HCT116 (cell line): ENCODE data around the gene ASPHD1. TPM values are rescaled to one million over a fixed set of nuclear protein-coding genes. Genes with fewer than 3 reads are reported as not detected.

Experiments
- ATAC-seq: fragments of 200-7000 bp; cut with Tn5 transposase; 2 replicates; pipeline ENCODE4 v1.9.1; 2020; ENCODE audit warnings: mild to moderate bottlenecking, moderate library complexity
- BruUV-seq: library from RNA; stranded (reverse); fragments of 400-500 nt; replicated peaks from 2 replicates; lab custom pipeline; 2021; lab: Mats Ljungman, UMichigan
- CTCF ChIA-PET: fragments of 300-600 bp; sonication (Branson Sonifier 250); formaldehyde crosslinking; loops from one replicate; lab custom pipeline; 2021; ENCODE audit warnings: antibody characterized with exemption; lab: Charles Lee
- POLR2A ChIA-PET: fragments of 300-600, 350-600 bp; sonication (Branson Sonifier 250); formaldehyde crosslinking; loops from one replicate; lab custom pipeline; 2021; ENCODE audit warnings: antibody characterized with exemption; lab: Charles Lee
- RAD21 ChIA-PET, 2 experiments: fragments of 300-600 bp; sonication (Branson Sonifier 250); formaldehyde crosslinking; loops; one replicate each; lab custom pipeline; 2023; ENCODE audit warnings: low total read pairs in 2 of 2; ENCODE audit not compliant: uncharacterized antibody in 2 of 2, unreplicated experiment in 2 of 2, low non-redundant PET in 1 of 2; lab: Charles Lee
- DNase-seq: peaks from one replicate; pipeline ENCODE4 v3.0.0-alpha.2; 2010; ENCODE audit warnings: low read depth, low spot score
- H2AFZ ChIP-seq: fragments of 200-600 bp; shearing (Covaris generic), sonication (generic); 2 replicates; pipeline ENCODE4 v1.6.1; 2017; ENCODE audit warnings: low read depth, mixed run types, mixed read lengths, antibody characterized with exemption, low read length; ENCODE audit not compliant: poor library complexity, severe bottlenecking
- H3K27ac ChIP-seq: 2 replicates; pipeline ENCODE4 v1.5.1; 2012; ENCODE audit warnings: low read depth, low read length
- H3K27me3 ChIP-seq: fragments of 200-600 bp; sonication (generic); 2 replicates; pipeline ENCODE4 v1.6.1; 2016; ENCODE audit warnings: mixed run types, low read length, mixed read lengths; ENCODE audit not compliant: insufficient read depth
- H3K36me3 ChIP-seq, 2 experiments: fragments of 200-500 bp in 1 of 2; fragments of 200-600 bp in 1 of 2; sonication (Bioruptor generic) in 1 of 2; sonication (generic) in 1 of 2; 2 replicates each; pipeline versions ENCODE4 v1.5.1 to v1.6.1; 2014 to 2016; ENCODE audit warnings: low read length in 2 of 2, inconsistent platforms in 1 of 2, mixed read lengths in 1 of 2, mixed run types in 1 of 2; ENCODE audit not compliant: insufficient read depth in 2 of 2, control insufficient read depth in 1 of 2
- H3K4me1 ChIP-seq, 2 experiments: fragments of 200-600 bp in 1 of 2; sonication (generic) in 1 of 2; 2 replicates each; pipeline versions ENCODE4 v1.5.1 to v1.6.1; 2012 to 2017; ENCODE audit warnings: low read length in 2 of 2, inconsistent platforms in 1 of 2, mild to moderate bottlenecking in 1 of 2, mixed read lengths in 1 of 2, mixed run types in 1 of 2, moderate library complexity in 1 of 2; ENCODE audit not compliant: insufficient read depth in 2 of 2, control insufficient read depth in 1 of 2
- H3K4me2 ChIP-seq: fragments of 200-600 bp; sonication (generic); 2 replicates; pipeline ENCODE4 v1.6.1; 2017; ENCODE audit warnings: mixed run types, low read length, mixed read lengths
- H3K4me3 ChIP-seq, 2 experiments: fragments of 200-600 bp in 1 of 2; sonication (generic) in 1 of 2; replicated peaks in 1 of 2; 2 replicates each; pipeline ENCODE4 v1.5.1; 2011 to 2016; ENCODE audit warnings: low read length in 2 of 2, control low read depth in 1 of 2, low read depth in 1 of 2, mild to moderate bottlenecking in 1 of 2, mixed read lengths in 1 of 2, mixed run types in 1 of 2
- H3K79me2 ChIP-seq: fragments of 200-600 bp; sonication (generic); 2 replicates; pipeline ENCODE4 v1.6.1; 2017; ENCODE audit warnings: mild to moderate bottlenecking, mixed run types, low read length, moderate library complexity, mixed read lengths; ENCODE audit not compliant: insufficient read depth
- H3K9ac ChIP-seq: fragments of 200-600 bp; sonication (generic); 2 replicates; pipeline ENCODE4 v1.6.1; 2016; ENCODE audit warnings: low read length, mixed read lengths
- H3K9me2 ChIP-seq: fragments of 200-600 bp; sonication (generic), shearing (Covaris generic); 2 replicates; pipeline ENCODE4 v1.6.1; 2017; ENCODE audit warnings: mixed run types, mild to moderate bottlenecking, moderate library complexity; ENCODE audit not compliant: insufficient read depth
- H3K9me3 ChIP-seq, 2 experiments: fragments of 200-500 bp in 1 of 2; fragments of 200-600 bp in 1 of 2; sonication (Bioruptor generic) in 1 of 2; sonication (generic) in 1 of 2; 2 replicates each; pipeline ENCODE4 v1.6.1; 2014 to 2017; ENCODE audit warnings: low read length in 2 of 2, mixed read lengths in 2 of 2, inconsistent platforms in 1 of 2, low read depth in 1 of 2, mild to moderate bottlenecking in 1 of 2, mixed run types in 1 of 2, moderate library complexity in 1 of 2; ENCODE audit not compliant: control insufficient read depth in 1 of 2, insufficient read depth in 1 of 2
- H4K20me1 ChIP-seq: fragments of 200-600 bp; sonication (generic), shearing (Covaris generic); 2 replicates; pipeline ENCODE4 v1.6.1; 2017; ENCODE audit warnings: mixed run types, mild to moderate bottlenecking, moderate library complexity; ENCODE audit not compliant: insufficient read depth
- CEBPB ChIP-seq: IDR thresholded peaks from 2 replicates; pipeline ENCODE4 v1.6.1; 2012; ENCODE audit warnings: low read depth
- EGR1 ChIP-seq: IDR thresholded peaks from 2 replicates; pipeline ENCODE4 v1.6.1; 2012; ENCODE audit warnings: low read depth
- EZH2 ChIP-seq: fragments of 200-600 bp; sonication (generic); IDR thresholded peaks from 2 replicates; pipeline ENCODE4 v1.6.1; 2017; ENCODE audit warnings: antibody characterized with exemption, mixed run types
- EZH2phosphoT487 ChIP-seq: fragments of 200-600 bp; IDR thresholded peaks from 2 replicates; pipeline ENCODE4 v1.6.1; 2018; ENCODE audit warnings: antibody characterized with exemption, borderline replicate concordance
- FOSL1 ChIP-seq: IDR thresholded peaks from 2 replicates; pipeline ENCODE4 v1.6.1; 2012; ENCODE audit warnings: low read depth
- JUND ChIP-seq: IDR thresholded peaks from 2 replicates; pipeline ENCODE4 v1.6.1; 2012
- POLR2A ChIP-seq: IDR thresholded peaks from 2 replicates; pipeline ENCODE4 v1.7.0; 2011; ENCODE audit warnings: borderline replicate concordance; ENCODE audit not compliant: insufficient read depth, insufficient read length; ENCODE audit errors: extremely low read depth
- POLR2AphosphoS5 ChIP-seq: IDR thresholded peaks from 2 replicates; pipeline ENCODE4 v1.6.1; 2011; ENCODE audit warnings: mild to moderate bottlenecking, low read depth, low read length, moderate library complexity
- RAD21 ChIP-seq: IDR thresholded peaks from 2 replicates; pipeline ENCODE4 v1.6.1; 2012; ENCODE audit warnings: low read depth, mild to moderate bottlenecking
- SIN3A ChIP-seq: IDR thresholded peaks from 2 replicates; pipeline ENCODE4 v1.6.1; 2012; ENCODE audit warnings: low read depth
- SRF ChIP-seq: IDR thresholded peaks from 2 replicates; pipeline ENCODE4 v1.6.1; 2012; ENCODE audit warnings: low read depth
- TCF7L2 ChIP-seq: IDR thresholded peaks from 2 replicates; pipeline ENCODE4 v1.7.0; 2011; ENCODE audit warnings: borderline replicate concordance, inconsistent platforms; ENCODE audit not compliant: insufficient read depth, insufficient read length; ENCODE audit errors: extremely low read depth
- YY1 ChIP-seq: IDR thresholded peaks from 2 replicates; pipeline ENCODE4 v1.6.1; 2011; ENCODE audit warnings: low read length, low read depth, moderate library complexity, mild to moderate bottlenecking; ENCODE audit not compliant: insufficient replicate concordance; ENCODE audit errors: extremely low read depth
- intact Hi-C: fragments of 100-400 bp; cut with micrococcal nuclease; formaldehyde crosslinking; loops from 2 replicates; pipeline ENCODE4 v1.10.0; 2022
- total RNA-seq: library from RNA; stranded (reverse); gene quantifications from one replicate; pipeline ENCODE4 v1.2.1, GENCODE V29; 2021; ENCODE audit not compliant: unreplicated experiment
- TF ChIP-seq, protein P1 (sequence below): IDR thresholded peaks from 2 replicates; pipeline ENCODE4 v1.6.1; 2012
- TF ChIP-seq, protein P2 (sequence below): IDR thresholded peaks from 2 replicates; pipeline ENCODE4 v1.6.1; 2012
- TF ChIP-seq, protein P3 (sequence below): IDR thresholded peaks from 2 replicates; pipeline ENCODE4 v1.6.1; 2011; ENCODE audit warnings: mild to moderate bottlenecking, low read length, moderate library complexity; ENCODE audit not compliant: insufficient replicate concordance; ENCODE audit errors: extremely low read depth
- TF ChIP-seq, protein P4 (sequence below), 3 experiments: fragments of 200-600 bp in 1 of 3; sonication (generic) in 1 of 3; IDR thresholded peaks in 2 of 3; conservative IDR thresholded peaks in 1 of 3; 2 replicates each; pipeline ENCODE4 v1.5.1; 2012 to 2017; ENCODE audit warnings: low read depth in 2 of 3, low read length in 2 of 3, antibody characterized with exemption in 1 of 3, borderline replicate concordance in 1 of 3, control low read depth in 1 of 3, mild to moderate bottlenecking in 1 of 3, mixed read lengths in 1 of 3, mixed run types in 1 of 3, moderate library complexity in 1 of 3; ENCODE audit not compliant: insufficient read depth in 1 of 3
- TF ChIP-seq, protein P5 (sequence below): IDR thresholded peaks from 2 replicates; pipeline ENCODE4 v1.6.1; 2012; ENCODE audit warnings: low read depth

ASPHD1 gene
- total RNA-seq, 1 experiment from 2014 or later = 18.4 TPM

DNA sequence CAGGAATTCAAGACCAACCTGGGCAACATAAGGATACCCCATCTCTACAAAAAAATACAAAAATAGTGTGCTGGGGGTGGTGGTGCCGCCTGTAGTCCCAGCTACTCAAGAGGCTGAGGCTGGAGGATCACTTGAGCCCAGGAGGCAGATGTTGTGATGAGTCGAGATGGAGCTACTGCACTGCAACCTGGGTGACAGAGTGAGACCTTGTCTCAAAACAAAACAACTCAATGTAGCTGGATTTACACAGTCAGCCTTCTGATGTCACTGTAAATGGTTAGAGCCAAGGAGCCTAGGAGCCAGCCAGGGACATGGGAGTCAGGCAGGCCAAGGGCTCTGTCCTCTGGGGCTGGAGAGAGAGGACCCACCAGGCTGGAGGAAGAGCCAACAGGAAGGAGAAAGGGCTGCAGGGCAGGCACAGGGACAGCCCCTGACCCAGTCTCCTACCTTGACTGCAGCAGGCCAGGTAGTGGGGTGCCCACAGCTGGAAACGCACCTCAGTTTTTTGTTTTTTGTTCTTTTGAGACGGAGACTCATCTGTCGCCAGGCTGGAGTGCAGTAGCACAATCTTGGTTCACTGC lies 45.7 kb upstream of the ASPHD1 start:
- ChIA-PET CTCF (no interaction called here), POLR2A (no interaction called here), RAD21 (no interaction called here)
- no peaks in the 10 kb centered on the region for H3K27me3 ChIP-seq
- DNase-seq (no peak), ATAC-seq (no peak)
- H2AFZ ChIP-seq = no peak overlapping the region
- no peaks in the 10 kb centered on the region; a peak in 1 of 4 replicates for H3K4me1 ChIP-seq
- BruUV-seq = no TSS peak
- H3K79me2 ChIP-seq = no peaks in the 10 kb centered on the region
- no peak overlapping the region for H3K4me3 ChIP-seq
- TF ChIP-seq YY1 (no peak), EGR1 (no peak), FOSL1 (no peak), POLR2AphosphoS5 (no peak), CEBPB (no peak), JUND (no peak), POLR2A (no peak), SIN3A (no peak), SRF (no peak), TCF7L2 (no peak), RAD21 (no peak), EZH2phosphoT487 (no peak), EZH2 (no peak)
- TF ChIP-seq, protein P1, sequence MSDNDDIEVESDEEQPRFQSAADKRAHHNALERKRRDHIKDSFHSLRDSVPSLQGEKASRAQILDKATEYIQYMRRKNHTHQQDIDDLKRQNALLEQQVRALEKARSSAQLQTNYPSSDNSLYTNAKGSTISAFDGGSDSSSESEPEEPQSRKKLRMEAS = no peak
- TF ChIP-seq, protein P2, sequence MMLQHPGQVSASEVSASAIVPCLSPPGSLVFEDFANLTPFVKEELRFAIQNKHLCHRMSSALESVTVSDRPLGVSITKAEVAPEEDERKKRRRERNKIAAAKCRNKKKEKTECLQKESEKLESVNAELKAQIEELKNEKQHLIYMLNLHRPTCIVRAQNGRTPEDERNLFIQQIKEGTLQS = no peak
- TF ChIP-seq, protein P3, sequence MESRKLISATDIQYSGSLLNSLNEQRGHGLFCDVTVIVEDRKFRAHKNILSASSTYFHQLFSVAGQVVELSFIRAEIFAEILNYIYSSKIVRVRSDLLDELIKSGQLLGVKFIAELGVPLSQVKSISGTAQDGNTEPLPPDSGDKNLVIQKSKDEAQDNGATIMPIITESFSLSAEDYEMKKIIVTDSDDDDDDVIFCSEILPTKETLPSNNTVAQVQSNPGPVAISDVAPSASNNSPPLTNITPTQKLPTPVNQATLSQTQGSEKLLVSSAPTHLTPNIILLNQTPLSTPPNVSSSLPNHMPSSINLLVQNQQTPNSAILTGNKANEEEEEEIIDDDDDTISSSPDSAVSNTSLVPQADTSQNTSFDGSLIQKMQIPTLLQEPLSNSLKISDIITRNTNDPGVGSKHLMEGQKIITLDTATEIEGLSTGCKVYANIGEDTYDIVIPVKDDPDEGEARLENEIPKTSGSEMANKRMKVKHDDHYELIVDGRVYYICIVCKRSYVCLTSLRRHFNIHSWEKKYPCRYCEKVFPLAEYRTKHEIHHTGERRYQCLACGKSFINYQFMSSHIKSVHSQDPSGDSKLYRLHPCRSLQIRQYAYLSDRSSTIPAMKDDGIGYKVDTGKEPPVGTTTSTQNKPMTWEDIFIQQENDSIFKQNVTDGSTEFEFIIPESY = no peak
- TF ChIP-seq, protein P4, sequence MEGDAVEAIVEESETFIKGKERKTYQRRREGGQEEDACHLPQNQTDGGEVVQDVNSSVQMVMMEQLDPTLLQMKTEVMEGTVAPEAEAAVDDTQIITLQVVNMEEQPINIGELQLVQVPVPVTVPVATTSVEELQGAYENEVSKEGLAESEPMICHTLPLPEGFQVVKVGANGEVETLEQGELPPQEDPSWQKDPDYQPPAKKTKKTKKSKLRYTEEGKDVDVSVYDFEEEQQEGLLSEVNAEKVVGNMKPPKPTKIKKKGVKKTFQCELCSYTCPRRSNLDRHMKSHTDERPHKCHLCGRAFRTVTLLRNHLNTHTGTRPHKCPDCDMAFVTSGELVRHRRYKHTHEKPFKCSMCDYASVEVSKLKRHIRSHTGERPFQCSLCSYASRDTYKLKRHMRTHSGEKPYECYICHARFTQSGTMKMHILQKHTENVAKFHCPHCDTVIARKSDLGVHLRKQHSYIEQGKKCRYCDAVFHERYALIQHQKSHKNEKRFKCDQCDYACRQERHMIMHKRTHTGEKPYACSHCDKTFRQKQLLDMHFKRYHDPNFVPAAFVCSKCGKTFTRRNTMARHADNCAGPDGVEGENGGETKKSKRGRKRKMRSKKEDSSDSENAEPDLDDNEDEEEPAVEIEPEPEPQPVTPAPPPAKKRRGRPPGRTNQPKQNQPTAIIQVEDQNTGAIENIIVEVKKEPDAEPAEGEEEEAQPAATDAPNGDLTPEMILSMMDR (IDR thresholded peaks at IDR 0.05 in 2 of 3, conservative IDR thresholded peaks at IDR 0.05 in 1 of 3; ENCODE audit: borderline replicate concordance in 1 of 3, insufficient read depth in 1 of 3, low read depth in 2 of 3, low read length in 2 of 3) = no peak
- TF ChIP-seq, protein P5, sequence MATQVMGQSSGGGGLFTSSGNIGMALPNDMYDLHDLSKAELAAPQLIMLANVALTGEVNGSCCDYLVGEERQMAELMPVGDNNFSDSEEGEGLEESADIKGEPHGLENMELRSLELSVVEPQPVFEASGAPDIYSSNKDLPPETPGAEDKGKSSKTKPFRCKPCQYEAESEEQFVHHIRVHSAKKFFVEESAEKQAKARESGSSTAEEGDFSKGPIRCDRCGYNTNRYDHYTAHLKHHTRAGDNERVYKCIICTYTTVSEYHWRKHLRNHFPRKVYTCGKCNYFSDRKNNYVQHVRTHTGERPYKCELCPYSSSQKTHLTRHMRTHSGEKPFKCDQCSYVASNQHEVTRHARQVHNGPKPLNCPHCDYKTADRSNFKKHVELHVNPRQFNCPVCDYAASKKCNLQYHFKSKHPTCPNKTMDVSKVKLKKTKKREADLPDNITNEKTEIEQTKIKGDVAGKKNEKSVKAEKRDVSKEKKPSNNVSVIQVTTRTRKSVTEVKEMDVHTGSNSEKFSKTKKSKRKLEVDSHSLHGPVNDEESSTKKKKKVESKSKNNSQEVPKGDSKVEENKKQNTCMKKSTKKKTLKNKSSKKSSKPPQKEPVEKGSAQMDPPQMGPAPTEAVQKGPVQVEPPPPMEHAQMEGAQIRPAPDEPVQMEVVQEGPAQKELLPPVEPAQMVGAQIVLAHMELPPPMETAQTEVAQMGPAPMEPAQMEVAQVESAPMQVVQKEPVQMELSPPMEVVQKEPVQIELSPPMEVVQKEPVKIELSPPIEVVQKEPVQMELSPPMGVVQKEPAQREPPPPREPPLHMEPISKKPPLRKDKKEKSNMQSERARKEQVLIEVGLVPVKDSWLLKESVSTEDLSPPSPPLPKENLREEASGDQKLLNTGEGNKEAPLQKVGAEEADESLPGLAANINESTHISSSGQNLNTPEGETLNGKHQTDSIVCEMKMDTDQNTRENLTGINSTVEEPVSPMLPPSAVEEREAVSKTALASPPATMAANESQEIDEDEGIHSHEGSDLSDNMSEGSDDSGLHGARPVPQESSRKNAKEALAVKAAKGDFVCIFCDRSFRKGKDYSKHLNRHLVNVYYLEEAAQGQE = no peak
- no peaks in the 10 kb centered on the region for H3K9me3 ChIP-seq
- peaks cover 4 to 9% of the 10 kb centered on the region in 2 experiments; a peak in 3 of 4 replicates for H3K36me3 ChIP-seq
- no peak overlapping the region for H3K9ac ChIP-seq
- intact Hi-C loops = no loop called here
- H3K27ac ChIP-seq = no peak overlapping the region
- no peaks in the 10 kb centered on the region for H3K9me2 ChIP-seq
- H3K4me2 ChIP-seq = no peak overlapping the region
- H4K20me1 ChIP-seq = no peaks in the 10 kb centered on the region
